T-helper 2 cell treated with Interferon-gamma antibody and Interleukin-4, amounts not matched to agents 5 μg/mL and 100 μg/mL, for 36 hours (primary cell): ENCODE data around the gene GRIN2D.

Experiments used
- DNase-seq: peaks from one replicate; pipeline ENCODE4 v3.0.0; 2021; ENCODE audit warnings: low spot score
- H3K27ac Mint-ChIP-seq: one replicate; pipeline ENCODE4 v1.8.0; 2021; ENCODE audit warnings: mild to moderate bottlenecking, mixed read lengths
- H3K27me3 Mint-ChIP-seq: one replicate; pipeline ENCODE4 v1.8.0; 2021; ENCODE audit warnings: low read depth, mixed read lengths
- H3K36me3 Mint-ChIP-seq: one replicate; pipeline ENCODE4 v1.8.0; 2021; ENCODE audit warnings: low read depth, mixed read lengths
- H3K4me1 Mint-ChIP-seq: one replicate; pipeline ENCODE4 v1.8.0; 2021; ENCODE audit warnings: low read depth, mixed read lengths
- H3K4me3 Mint-ChIP-seq: one replicate; pipeline ENCODE4 v1.8.0; 2022; ENCODE audit warnings: mild to moderate bottlenecking, moderate library complexity, mixed read lengths
- H3K9me3 Mint-ChIP-seq: one replicate; pipeline ENCODE4 v1.8.0; 2021; ENCODE audit warnings: mixed read lengths

Gene GRIN2D

DNA sequence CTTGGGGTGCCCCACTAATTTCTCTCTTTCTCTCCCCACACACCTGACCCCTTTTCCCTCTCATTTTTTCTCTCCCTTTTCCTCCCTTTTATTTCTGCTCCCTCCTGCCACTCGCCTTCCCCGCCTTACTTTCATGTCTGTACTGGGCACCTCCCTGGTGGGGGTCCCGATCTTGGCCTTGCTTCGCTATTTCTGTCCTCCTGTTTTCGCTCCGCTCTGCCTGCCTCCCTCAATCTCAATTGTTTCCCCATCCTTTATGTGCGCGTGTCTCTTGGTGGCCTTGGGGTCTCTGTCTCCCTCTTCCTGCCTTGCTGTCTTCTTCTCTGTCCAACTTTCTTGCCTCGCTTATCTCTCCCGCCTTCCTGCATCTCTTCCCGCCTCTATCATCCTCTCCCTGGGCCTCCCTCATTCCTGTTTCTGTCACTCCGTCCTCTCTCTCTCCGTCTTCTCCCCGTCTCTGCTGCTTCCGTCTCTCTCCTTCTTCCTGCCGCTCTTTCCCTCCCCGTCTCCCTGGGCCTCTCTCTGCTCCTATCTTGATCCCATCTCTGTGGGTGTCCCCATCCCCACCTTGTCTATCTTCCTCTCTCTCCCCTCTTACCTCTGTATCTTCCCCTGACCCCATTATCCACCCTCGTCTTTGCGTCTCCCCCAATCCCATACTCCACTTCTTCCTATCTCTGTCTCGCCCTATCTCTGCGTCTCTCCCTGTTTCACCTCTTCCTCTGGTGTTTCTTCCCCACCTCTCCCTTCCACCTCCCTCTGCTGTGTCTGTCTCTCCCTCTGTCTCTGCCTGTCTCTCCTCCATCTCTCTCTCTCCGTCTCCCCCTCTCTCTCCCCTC, 4.0 kb downstream of the GRIN2D start:
- H3K36me3 Mint-ChIP-seq, result no peaks in the 10 kb centered on the region
- DNase-seq, result no peak
- H3K9me3 Mint-ChIP-seq, result no peaks in the 10 kb centered on the region
- peak overlapping the region; percentile 87 for H3K27ac Mint-ChIP-seq
- peaks cover 53% of the 10 kb centered on the region for H3K27me3 Mint-ChIP-seq
- peak overlapping the region; percentile 88 for H3K4me3 Mint-ChIP-seq
- peaks cover 19% of the 10 kb centered on the region for H3K4me1 Mint-ChIP-seq

DNA sequence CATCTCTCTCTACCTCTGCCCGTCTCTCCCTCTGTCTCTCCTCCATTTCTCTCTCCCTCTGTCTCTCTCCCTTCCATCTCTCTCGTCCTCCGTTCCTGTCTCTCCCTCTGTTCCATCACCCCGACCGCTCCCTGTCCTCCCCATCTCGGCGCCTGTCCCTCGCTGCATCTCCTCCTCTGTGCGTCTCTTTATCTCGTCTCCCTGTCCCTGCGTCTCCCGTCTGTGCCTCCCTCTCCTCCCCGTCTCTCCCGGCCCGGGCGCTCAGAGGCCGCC, 4.6 kb downstream of the GRIN2D start:
- no peaks in the 10 kb centered on the region for H3K36me3 Mint-ChIP-seq
- peak overlapping the region; percentile 88 for H3K4me3 Mint-ChIP-seq
- DNase-seq, result no peak
- peaks cover 19% of the 10 kb centered on the region for H3K4me1 Mint-ChIP-seq
- H3K27me3 Mint-ChIP-seq, result peaks cover 47% of the 10 kb centered on the region
- peak overlapping the region; percentile 87 for H3K27ac Mint-ChIP-seq
- H3K9me3 Mint-ChIP-seq, result no peaks in the 10 kb centered on the region

DNA sequence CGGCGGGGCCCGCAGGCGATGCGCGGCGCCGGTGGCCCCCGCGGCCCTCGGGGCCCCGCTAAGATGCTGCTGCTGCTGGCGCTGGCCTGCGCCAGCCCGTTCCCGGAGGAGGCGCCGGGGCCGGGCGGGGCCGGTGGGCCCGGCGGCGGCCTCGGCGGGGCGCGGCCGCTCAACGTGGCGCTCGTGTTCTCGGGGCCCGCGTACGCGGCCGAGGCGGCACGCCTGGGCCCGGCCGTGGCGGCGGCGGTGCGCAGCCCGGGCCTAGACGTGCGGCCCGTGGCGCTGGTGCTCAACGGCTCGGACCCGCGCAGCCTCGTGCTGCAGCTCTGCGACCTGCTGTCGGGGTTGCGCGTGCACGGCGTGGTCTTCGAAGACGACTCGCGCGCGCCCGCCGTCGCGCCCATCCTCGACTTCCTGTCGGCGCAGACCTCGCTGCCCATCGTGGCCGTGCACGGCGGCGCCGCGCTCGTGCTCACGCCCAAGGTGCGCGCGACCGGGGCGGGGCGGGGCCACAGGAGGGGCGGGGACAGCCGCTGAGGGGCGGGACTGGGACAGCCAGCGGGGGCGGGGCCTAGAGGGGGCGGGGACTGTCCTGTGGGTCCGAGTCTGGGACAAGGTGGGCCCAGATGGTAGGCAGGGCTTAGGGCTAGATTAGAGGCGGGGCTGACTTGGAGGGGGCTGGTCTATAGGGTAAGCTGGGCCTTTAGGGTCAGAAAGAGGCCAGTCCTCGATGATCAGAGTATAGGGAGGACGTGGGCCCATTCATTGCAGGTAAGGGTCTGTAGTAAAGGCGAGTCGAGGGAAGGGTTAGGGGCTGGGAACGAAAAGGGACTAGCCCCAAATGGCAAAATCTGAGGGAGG, 5.1 kb downstream of the GRIN2D start:
- Mint-ChIP-seq H3K4me3 (peak overlapping the region; percentile 44), H3K9me3 (no peaks in the 10 kb centered on the region), H3K27ac (peak overlapping the region; percentile 38), H3K27me3 (peaks cover 42% of the 10 kb centered on the region), H3K36me3 (no peaks in the 10 kb centered on the region), H3K4me1 (peaks cover 22% of the 10 kb centered on the region)
- peak; percentile 87 for DNase-seq

DNA sequence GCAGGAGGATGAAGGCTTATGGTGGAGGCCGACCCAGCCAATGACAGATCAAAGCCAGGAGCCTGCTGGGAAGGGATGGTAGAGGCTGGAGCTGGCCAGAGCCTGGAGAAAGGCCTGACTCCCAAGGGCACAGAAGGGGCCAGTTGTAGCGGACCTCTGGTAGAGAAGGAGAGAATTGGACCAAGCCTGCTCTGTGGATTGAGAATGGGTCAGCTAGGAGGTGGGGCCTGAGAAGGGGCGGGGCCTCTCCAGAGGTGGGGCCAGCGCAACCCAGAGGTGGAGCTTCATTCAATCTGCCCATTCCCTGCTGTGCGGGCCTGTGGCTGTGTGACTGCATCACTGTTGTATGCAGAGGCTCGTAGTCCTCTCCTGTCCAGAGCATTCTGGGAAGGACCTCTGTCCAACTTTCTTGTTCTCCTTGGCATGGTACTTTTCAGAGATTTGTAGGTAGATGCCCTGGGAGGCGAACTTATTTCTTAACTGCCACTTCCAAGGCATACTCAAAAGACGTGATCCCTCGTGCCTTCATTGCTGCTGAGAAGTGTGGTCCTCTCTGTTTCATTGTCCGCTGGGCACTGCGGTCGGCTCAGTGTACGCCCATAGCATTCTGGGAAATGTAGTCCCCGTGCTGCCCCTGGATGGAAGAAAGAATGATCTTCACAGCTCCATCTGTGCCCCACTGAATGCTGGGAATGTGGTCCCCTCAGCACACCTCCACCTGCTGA, 6.7 kb downstream of the GRIN2D start:
- DNase-seq, result peak; percentile 22
- peaks cover 23% of the 10 kb centered on the region for H3K4me1 Mint-ChIP-seq
- H3K27me3 Mint-ChIP-seq, result peaks cover 30% of the 10 kb centered on the region
- no peak overlapping the region for H3K4me3 Mint-ChIP-seq
- no peaks in the 10 kb centered on the region for H3K9me3 Mint-ChIP-seq
- no peaks in the 10 kb centered on the region for H3K36me3 Mint-ChIP-seq
- no peak overlapping the region for H3K27ac Mint-ChIP-seq

DNA sequence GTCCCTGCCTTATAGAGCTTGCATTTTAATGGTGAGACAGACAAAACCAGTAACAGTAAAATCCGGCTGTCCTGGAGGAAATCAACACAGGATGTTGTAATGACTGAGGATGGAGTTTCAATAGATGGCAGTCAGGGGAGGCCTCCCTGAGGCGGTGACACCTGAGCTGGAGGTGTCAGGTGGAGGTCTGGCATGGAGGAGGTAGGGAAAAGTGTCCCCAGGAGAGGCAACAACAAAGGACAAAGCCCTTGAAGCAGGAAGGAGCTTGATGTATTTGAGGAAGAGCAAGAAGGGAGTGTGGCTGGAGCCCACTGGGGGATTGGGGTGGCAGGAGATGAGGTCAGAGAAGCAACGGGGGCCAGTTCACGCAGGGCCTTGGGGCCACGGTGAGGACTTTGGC, 7.8 kb downstream of the GRIN2D start:
- peaks cover 27% of the 10 kb centered on the region for H3K4me1 Mint-ChIP-seq
- H3K4me3 Mint-ChIP-seq, result no peak overlapping the region
- no peaks in the 10 kb centered on the region for H3K9me3 Mint-ChIP-seq
- no peak for DNase-seq
- peaks cover 20% of the 10 kb centered on the region for H3K27me3 Mint-ChIP-seq
- H3K36me3 Mint-ChIP-seq, result no peaks in the 10 kb centered on the region
- no peak overlapping the region for H3K27ac Mint-ChIP-seq

DNA sequence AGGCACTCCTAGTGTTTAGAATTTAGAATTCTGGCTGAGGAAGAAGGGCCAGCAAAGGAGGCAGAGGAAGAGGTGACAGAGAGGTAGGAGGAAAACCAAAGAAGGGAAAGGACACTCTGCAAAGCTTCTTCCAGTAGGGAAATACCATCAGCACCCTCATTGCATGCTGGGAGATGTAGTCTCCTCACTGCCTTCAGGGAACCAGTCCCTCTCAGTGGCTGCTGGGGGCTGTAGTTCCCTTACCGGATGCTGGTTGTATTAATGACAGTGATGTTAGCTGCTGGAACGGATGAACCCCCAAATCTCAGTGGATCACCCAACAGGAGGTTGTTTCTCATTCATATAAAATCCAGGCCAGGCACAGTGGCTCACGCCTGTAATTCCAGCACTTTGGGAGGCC, 10.1 kb downstream of the GRIN2D start:
- peaks cover 17% of the 10 kb centered on the region for H3K4me1 Mint-ChIP-seq
- H3K4me3 Mint-ChIP-seq, result no peak overlapping the region
- no peaks in the 10 kb centered on the region for H3K9me3 Mint-ChIP-seq
- peak; percentile 30 for DNase-seq
- no peak overlapping the region for H3K27ac Mint-ChIP-seq
- H3K36me3 Mint-ChIP-seq, result no peaks in the 10 kb centered on the region
- peaks cover 10% of the 10 kb centered on the region for H3K27me3 Mint-ChIP-seq

DNA sequence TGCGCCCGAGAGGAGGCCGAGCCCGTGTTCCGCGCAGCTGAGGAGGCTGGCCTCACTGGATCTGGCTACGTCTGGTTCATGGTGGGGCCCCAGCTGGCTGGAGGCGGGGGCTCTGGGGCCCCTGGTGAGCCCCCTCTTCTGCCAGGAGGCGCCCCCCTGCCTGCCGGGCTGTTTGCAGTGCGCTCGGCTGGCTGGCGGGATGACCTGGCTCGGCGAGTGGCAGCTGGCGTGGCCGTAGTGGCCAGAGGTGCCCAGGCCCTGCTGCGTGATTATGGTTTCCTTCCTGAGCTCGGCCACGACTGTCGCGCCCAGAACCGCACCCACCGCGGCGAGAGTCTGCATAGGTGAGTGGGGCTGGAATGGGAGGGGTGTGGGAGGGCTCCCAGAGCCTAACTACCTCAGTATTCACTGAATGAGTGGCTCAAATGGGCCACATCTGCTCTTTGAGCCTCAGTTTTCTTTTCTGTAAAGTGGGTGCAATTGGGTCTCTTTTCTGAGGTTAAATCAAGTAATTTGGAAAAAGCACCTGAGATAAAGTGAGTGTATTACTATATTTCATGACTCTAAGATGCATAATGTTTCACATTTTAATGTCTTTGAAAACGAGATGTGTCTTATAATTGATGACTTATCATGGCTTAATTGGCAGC, 11.7 kb downstream of the GRIN2D start:
- Mint-ChIP-seq H3K27ac (no peak overlapping the region), H3K36me3 (no peaks in the 10 kb centered on the region), H3K9me3 (no peaks in the 10 kb centered on the region), H3K4me1 (peaks cover 11% of the 10 kb centered on the region), H3K4me3 (no peak overlapping the region), H3K27me3 (peaks cover 8% of the 10 kb centered on the region)
- no peak for DNase-seq

DNA sequence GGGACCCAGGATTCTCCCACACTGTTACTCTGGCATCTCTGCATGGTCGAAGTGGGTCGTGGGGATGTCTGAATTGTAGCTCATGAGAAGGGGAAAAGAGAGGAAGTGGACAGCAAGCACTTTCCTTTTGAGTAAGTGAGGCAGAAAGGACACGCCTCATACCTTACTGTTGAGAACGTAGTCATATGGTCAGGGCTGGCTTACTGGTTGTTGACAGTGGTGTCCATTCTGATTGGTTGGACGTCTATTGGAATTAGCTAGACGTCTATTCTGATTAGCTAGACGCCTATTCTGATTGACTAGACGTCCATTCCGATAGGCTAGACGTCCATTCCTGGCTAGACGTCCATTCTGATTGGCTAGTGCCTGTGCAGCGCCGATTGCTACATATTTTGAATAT, 12.4 kb downstream of the GRIN2D start:
- Mint-ChIP-seq H3K4me1 (peaks cover 8% of the 10 kb centered on the region), H3K36me3 (no peaks in the 10 kb centered on the region), H3K27me3 (peaks cover 8% of the 10 kb centered on the region), H3K27ac (no peak overlapping the region), H3K4me3 (no peak overlapping the region), H3K9me3 (no peaks in the 10 kb centered on the region)
- no peak for DNase-seq

DNA sequence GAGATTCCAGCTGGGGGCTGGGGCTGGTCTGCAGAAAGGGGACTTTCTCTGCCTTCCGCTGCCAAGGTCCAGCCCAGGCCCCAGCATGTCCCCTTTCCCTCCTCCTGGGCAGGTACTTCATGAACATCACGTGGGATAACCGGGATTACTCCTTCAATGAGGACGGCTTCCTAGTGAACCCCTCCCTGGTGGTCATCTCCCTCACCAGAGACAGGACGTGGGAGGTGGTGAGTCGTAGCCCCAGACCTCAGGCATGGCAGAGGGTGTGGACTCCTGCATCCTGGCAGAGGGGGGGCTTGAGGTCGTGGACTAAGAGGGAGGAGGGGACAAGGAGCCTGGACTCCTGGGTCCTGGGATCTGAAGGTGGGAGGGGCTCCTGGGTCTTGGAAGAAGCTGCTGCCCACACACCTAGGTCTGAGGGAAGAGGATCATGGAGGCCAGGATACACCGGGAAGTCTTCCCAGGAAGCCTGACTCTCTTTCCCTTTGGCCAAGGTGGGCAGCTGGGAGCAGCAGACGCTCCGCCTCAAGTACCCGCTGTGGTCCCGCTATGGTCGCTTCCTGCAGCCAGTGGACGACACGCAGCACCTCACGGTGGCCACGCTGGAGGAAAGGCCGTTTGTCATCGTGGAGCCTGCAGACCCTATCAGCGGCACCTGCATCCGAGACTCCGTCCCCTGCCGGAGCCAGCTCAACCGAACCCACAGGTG, 20.6 kb downstream of the GRIN2D start:
- H3K4me3 Mint-ChIP-seq, result peak overlapping the region; percentile 21
- peaks cover 18% of the 10 kb centered on the region for H3K4me1 Mint-ChIP-seq
- H3K36me3 Mint-ChIP-seq, result no peaks in the 10 kb centered on the region
- peaks cover 21% of the 10 kb centered on the region for H3K27me3 Mint-ChIP-seq
- H3K27ac Mint-ChIP-seq, result no peak overlapping the region
- DNase-seq, result no peak
- H3K9me3 Mint-ChIP-seq, result no peaks in the 10 kb centered on the region

DNA sequence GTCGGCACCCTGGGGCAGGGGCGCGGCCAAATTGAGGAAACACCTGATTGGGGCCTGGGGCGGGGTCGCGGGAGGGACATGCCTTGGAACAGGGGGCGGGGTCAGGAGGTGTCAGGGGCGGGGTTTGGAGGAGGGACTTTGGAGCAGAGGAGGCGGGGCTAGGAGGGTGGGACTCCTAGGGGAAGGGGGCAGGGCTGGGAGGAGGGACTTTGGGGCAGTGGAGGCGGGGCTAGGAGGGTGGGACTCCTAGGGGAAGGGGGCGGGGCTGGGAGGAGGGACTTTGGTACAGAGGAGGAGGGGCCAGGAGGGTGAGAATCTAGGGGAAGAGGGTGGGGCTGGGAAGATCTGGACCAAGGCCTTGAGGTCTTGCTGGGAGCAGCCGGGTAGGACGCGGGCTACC, 21.9 kb downstream of the GRIN2D start:
- Mint-ChIP-seq H3K27ac (no peak overlapping the region), H3K4me3 (peak overlapping the region; percentile 43), H3K4me1 (peaks cover 21% of the 10 kb centered on the region), H3K9me3 (no peaks in the 10 kb centered on the region), H3K27me3 (peaks cover 21% of the 10 kb centered on the region), H3K36me3 (no peaks in the 10 kb centered on the region)
- DNase-seq, result peak; percentile 55

DNA sequence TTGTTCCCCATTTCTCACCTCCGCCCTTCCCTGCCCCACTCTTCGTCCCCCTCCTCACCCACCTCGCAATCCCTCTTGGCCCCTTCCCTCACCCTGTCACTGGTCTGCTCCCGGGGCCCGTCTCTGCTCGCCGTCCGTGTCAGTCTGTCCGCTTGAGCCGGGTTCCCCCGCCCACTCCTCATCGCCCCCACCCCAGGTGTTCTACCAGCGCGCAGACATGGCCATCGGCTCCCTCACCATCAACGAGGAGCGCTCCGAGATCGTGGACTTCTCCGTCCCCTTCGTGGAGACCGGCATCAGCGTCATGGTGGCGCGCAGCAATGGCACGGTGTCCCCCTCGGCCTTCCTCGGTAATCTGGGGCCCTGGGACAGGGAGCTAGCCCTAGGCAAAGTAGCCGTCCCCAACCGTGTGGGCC, 22.3 kb downstream of the GRIN2D start:
- Mint-ChIP-seq H3K36me3 (no peaks in the 10 kb centered on the region), H3K27me3 (peaks cover 21% of the 10 kb centered on the region), H3K4me1 (peaks cover 21% of the 10 kb centered on the region), H3K9me3 (no peaks in the 10 kb centered on the region), H3K27ac (no peak overlapping the region), H3K4me3 (peak overlapping the region; percentile 43)
- no peak for DNase-seq

DNA sequence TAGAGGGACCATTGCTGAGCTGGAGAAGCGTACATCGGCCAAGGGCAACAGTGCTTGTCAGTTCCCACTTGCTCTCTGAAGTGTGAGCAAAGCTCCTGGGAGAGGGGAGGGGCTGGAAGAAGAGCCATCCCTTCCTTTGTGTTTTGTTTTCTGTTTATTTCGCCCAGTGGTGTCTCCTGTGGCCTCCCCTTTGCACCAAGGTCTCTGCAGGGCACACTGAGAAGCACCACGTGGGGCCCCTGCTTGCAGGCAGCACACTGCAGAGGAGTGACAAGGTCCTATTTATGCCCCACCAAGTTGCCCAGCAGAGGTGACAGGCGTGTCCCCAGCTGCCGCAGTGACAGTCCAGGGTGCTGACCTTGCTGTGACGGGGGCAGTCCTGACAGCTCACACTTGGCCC, 24.0 kb downstream of the GRIN2D start:
- peaks cover 21% of the 10 kb centered on the region for H3K4me1 Mint-ChIP-seq
- H3K9me3 Mint-ChIP-seq, result no peaks in the 10 kb centered on the region
- peaks cover 21% of the 10 kb centered on the region for H3K27me3 Mint-ChIP-seq
- DNase-seq, result no peak
- no peak overlapping the region for H3K27ac Mint-ChIP-seq
- no peak overlapping the region for H3K4me3 Mint-ChIP-seq
- H3K36me3 Mint-ChIP-seq, result no peaks in the 10 kb centered on the region
